DND-41 (cell line): ENCODE data around the gene DYSF.

ENCODE experiments used
- CTCF ChIP-seq: IDR thresholded peaks from 2 replicates; pipeline ENCODE4 v1.5.1; 2012; ENCODE audit warnings: borderline replicate concordance, low read length, moderate library complexity, mild to moderate bottlenecking; ENCODE audit not compliant: poor library complexity, severe bottlenecking; ENCODE audit errors: extremely low read depth
- EZH2 ChIP-seq: IDR thresholded peaks from 3 replicates; pipeline ENCODE4 v1.6.1; 2012; ENCODE audit warnings: borderline replicate concordance, low read depth, mild to moderate bottlenecking, moderate library complexity, low read length, inconsistent platforms; ENCODE audit not compliant: severe bottlenecking

- no peak for TF ChIP-seq CTCF
- no peak for TF ChIP-seq EZH2
Observed at GRCh38 chr2:71596011-71596410, 142.7 kb downstream of the DYSF start.
